ENCODE measurements around the gene CPNE2.

- TF ChIP-seq GATA2 (IDR thresholded peaks at IDR 0.05; ENCODE audit: low read depth, low read length) (no peak), GATA3 (IDR thresholded peaks at IDR 0.05; ENCODE audit: low read depth, low read length) (no peak)
Measured at GRCh38 chr16:57110937-57111336, 18.6 kb downstream of the CPNE2 start.

All from SH-SY5Y (cell line).